ENCODE data around the gene EIF4B.

GRCh38 chr12:52977170-52977569, 29.1 kb upstream of the EIF4B start:
- TF ChIP-seq EZH2 (IDR thresholded peaks at IDR 0.05; ENCODE audit: borderline replicate concordance, low read depth, low read length, severe bottlenecking) (no peak), CTCF (IDR thresholded peaks at IDR 0.05; ENCODE audit: borderline replicate concordance, extremely low read depth, low read length, poor library complexity, severe bottlenecking) (no peak)
